Measurements from ENCODE around the gene PDGFRB.

- TF ChIP-seq, protein P1, sequence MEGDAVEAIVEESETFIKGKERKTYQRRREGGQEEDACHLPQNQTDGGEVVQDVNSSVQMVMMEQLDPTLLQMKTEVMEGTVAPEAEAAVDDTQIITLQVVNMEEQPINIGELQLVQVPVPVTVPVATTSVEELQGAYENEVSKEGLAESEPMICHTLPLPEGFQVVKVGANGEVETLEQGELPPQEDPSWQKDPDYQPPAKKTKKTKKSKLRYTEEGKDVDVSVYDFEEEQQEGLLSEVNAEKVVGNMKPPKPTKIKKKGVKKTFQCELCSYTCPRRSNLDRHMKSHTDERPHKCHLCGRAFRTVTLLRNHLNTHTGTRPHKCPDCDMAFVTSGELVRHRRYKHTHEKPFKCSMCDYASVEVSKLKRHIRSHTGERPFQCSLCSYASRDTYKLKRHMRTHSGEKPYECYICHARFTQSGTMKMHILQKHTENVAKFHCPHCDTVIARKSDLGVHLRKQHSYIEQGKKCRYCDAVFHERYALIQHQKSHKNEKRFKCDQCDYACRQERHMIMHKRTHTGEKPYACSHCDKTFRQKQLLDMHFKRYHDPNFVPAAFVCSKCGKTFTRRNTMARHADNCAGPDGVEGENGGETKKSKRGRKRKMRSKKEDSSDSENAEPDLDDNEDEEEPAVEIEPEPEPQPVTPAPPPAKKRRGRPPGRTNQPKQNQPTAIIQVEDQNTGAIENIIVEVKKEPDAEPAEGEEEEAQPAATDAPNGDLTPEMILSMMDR (conservative IDR thresholded peaks at IDR 0.05 in 1 of 2, IDR thresholded peaks at IDR 0.05 in 1 of 2; ENCODE audit: low read depth in 1 of 2, low read length in 2 of 2): no peak
- TF ChIP-seq EZH2 (IDR thresholded peaks at IDR 0.05; ENCODE audit: low read length, missing control alignments): no peak
Measured at GRCh38 chr5:150146862-150147601, 8.6 kb downstream of the PDGFRB start.

All from fibroblast of lung (primary cell).